Measurements from ENCODE around the gene UNC5CL. TPM values are rescaled to one million over a fixed set of nuclear protein-coding genes. Genes with fewer than 3 reads are reported as not detected.

Gene UNC5CL
- total RNA-seq, 4 donors from 2014 or later = 0.90 to 7.6 (median 1.5) TPM

- no peak for DNase-seq (ENCODE audit: low spot score in 2 of 2)
- 79% methylated on average over 9 of the region's 9 CpGs for WGBS, 2 donors
Measured at GRCh38 chr6:41047745-41048732, 9.0 kb upstream of the UNC5CL start.

GRCh38 chr6:41047306-41047705 is 8.3 kb upstream of the UNC5CL start:
- no peak overlapping the region for H3K27ac ChIP-seq
- H3K27me3 ChIP-seq = no peaks in the 10 kb centered on the region
- peaks cover 0 to 37% (median 0%) of the 10 kb centered on the region in 3 donors for H3K36me3 ChIP-seq
- no peak overlapping the region for H3K4me3 ChIP-seq
- no peaks in the 10 kb centered on the region for H3K9me3 ChIP-seq
- DNase-seq (ENCODE audit: low spot score in 2 of 2) = no peak
- no peaks in the 10 kb centered on the region for H3K4me1 ChIP-seq
- TF ChIP-seq CTCF (IDR thresholded peaks at IDR 0.05) (no peak), EP300 (IDR thresholded peaks at IDR 0.05) (no peak), POLR2A (IDR thresholded peaks at IDR 0.05) (no peak)
- WGBS, 2 donors = 95 to 100% methylated on average over 2 of the region's 2 CpGs

More at GRCh38 chr6:41047745-41048732, 9.0 kb upstream of the UNC5CL start:
- Histone ChIP-seq H3K9me3 (no peaks in the 10 kb centered on the region), H3K27ac (no peak overlapping the region), H3K27me3 (no peaks in the 10 kb centered on the region), H3K4me3 (no peak overlapping the region), H3K4me1 (no peaks in the 10 kb centered on the region), H3K36me3 (peaks cover 0 to 32% (median 0%) of the 10 kb centered on the region in 3 donors)
- TF ChIP-seq EP300 (IDR thresholded peaks at IDR 0.05) (no peak), CTCF (IDR thresholded peaks at IDR 0.05) (no peak), POLR2A (IDR thresholded peaks at IDR 0.05) (no peak)

- WGBS, 2 donors = 93 to 95% methylated on average over 1 of the region's 1 CpG
Measured at GRCh38 chr6:41046084-41046483, 7.1 kb upstream of the UNC5CL start.

GRCh38 chr6:41045664-41046063 is 6.6 kb upstream of the UNC5CL start:
- DNase-seq (ENCODE audit: low spot score in 2 of 2) = no peak
- no peak overlapping the region for H3K27ac ChIP-seq
- no peaks in the 10 kb centered on the region for H3K9me3 ChIP-seq
- no peak for TF ChIP-seq CTCF (IDR thresholded peaks at IDR 0.05)
- TF ChIP-seq POLR2A (IDR thresholded peaks at IDR 0.05) = no peak
- TF ChIP-seq EP300 (IDR thresholded peaks at IDR 0.05) = no peak
- H3K27me3 ChIP-seq = no peaks in the 10 kb centered on the region
- H3K4me1 ChIP-seq = no peaks in the 10 kb centered on the region
- H3K4me3 ChIP-seq = no peak overlapping the region
- peaks cover 0 to 30% (median 0%) of the 10 kb centered on the region in 3 donors for H3K36me3 ChIP-seq
- 66 to 72% methylated on average over 5 of the region's 5 CpGs for WGBS, 2 donors

More at GRCh38 chr6:41046084-41046483, 7.1 kb upstream of the UNC5CL start:
- TF ChIP-seq POLR2A (IDR thresholded peaks at IDR 0.05) = no peak
- no peak for TF ChIP-seq EP300 (IDR thresholded peaks at IDR 0.05)
- no peak for TF ChIP-seq CTCF (IDR thresholded peaks at IDR 0.05)
- Histone ChIP-seq H3K9me3 (no peaks in the 10 kb centered on the region), H3K27me3 (no peaks in the 10 kb centered on the region), H3K27ac (no peak overlapping the region), H3K4me3 (no peak overlapping the region), H3K36me3 (peaks cover 0 to 35% (median 0%) of the 10 kb centered on the region in 3 donors), H3K4me1 (no peaks in the 10 kb centered on the region)
- DNase-seq (ENCODE audit: low spot score in 2 of 2) = no peak

GRCh38 chr6:41043151-41043550 is 4.1 kb upstream of the UNC5CL start:
- peaks cover 0 to 13% (median 0%) of the 10 kb centered on the region in 3 donors for H3K36me3 ChIP-seq
- no peak overlapping the region for H3K4me3 ChIP-seq
- H3K27ac ChIP-seq = no peak overlapping the region
- no peaks in the 10 kb centered on the region for H3K27me3 ChIP-seq
- WGBS, 2 donors = 94 to 100% methylated on average over 3 of the region's 3 CpGs
- H3K9me3 ChIP-seq = no peaks in the 10 kb centered on the region
- no peaks in the 10 kb centered on the region for H3K4me1 ChIP-seq
- no peak for DNase-seq (ENCODE audit: low spot score in 2 of 2)
- TF ChIP-seq EP300 (IDR thresholded peaks at IDR 0.05) (no peak), CTCF (IDR thresholded peaks at IDR 0.05) (no peak), POLR2A (IDR thresholded peaks at IDR 0.05) (no peak)
